Osteoblast (primary cell): ENCODE results near the gene RPLP2. TPM values are rescaled to one million over a fixed set of nuclear protein-coding genes. Genes with fewer than 3 reads are reported as not detected.
A peak's percentile ranks its signal among the peaks of the same experiment; 100 is the strongest.

Experiments
- DNase-seq: peaks from one replicate; pipeline ENCODE4 v3.0.0; 2011; ENCODE audit warnings: low spot score, mixed read lengths; ENCODE audit not compliant: insufficient read length; ENCODE audit errors: missing footprints
- H2AFZ ChIP-seq: 2 replicates; pipeline ENCODE4 v1.6.0; 2011; ENCODE audit warnings: mild to moderate bottlenecking, low read length
- H3K27ac ChIP-seq: 2 replicates; pipeline ENCODE4 v1.5.1; 2011; ENCODE audit warnings: mild to moderate bottlenecking, low read depth, low read length, moderate library complexity
- H3K27me3 ChIP-seq: 2 replicates; pipeline ENCODE4 v1.6.0; 2012; ENCODE audit warnings: mild to moderate bottlenecking, control low read depth, inconsistent platforms, low read length, moderate library complexity; ENCODE audit not compliant: insufficient read depth
- H3K36me3 ChIP-seq: 2 replicates; pipeline ENCODE4 v1.5.1; 2011; ENCODE audit warnings: mild to moderate bottlenecking, low read length, control low read depth, moderate library complexity; ENCODE audit not compliant: insufficient read depth
- H3K4me1 ChIP-seq: 2 replicates; pipeline ENCODE4 v1.5.1; 2011; ENCODE audit warnings: mild to moderate bottlenecking, low read length, control low read depth, moderate library complexity; ENCODE audit not compliant: insufficient read depth
- H3K4me2 ChIP-seq: 2 replicates; pipeline ENCODE4 v1.6.0; 2011; ENCODE audit warnings: mild to moderate bottlenecking, low read length; ENCODE audit not compliant: insufficient read depth
- H3K4me3 ChIP-seq: fragments of 200-600 bp; sonication (generic); 3 replicates; pipeline ENCODE4 v1.5.1; 2012; ENCODE audit warnings: mild to moderate bottlenecking, low read length, inconsistent platforms; ENCODE audit not compliant: insufficient read depth
- H3K79me2 ChIP-seq: 2 replicates; pipeline ENCODE4 v1.6.0; 2012; ENCODE audit warnings: mild to moderate bottlenecking, low read length, control low read depth, inconsistent platforms; ENCODE audit not compliant: insufficient read depth
- H3K9me3 ChIP-seq: 2 replicates; pipeline ENCODE4 v1.5.1; 2011; ENCODE audit warnings: low read depth, low read length, control low read depth
- H4K20me1 ChIP-seq: 2 replicates; pipeline ENCODE4 v1.6.0; 2012; ENCODE audit warnings: mild to moderate bottlenecking, low read length, control low read depth; ENCODE audit not compliant: insufficient read depth
- CTCF ChIP-seq: IDR thresholded peaks from 2 replicates; pipeline ENCODE4 v1.5.1; 2011; ENCODE audit warnings: mild to moderate bottlenecking, low read depth, low read length, moderate library complexity; ENCODE audit errors: extremely low read depth
- total RNA-seq: library from RNA; depleted of rRNA; stranded (reverse); fragments of >200 nt; gene quantifications from 2 replicates; pipeline ENCODE4 v1.2.3, GENCODE V29; 2012

The RPLP2 gene
- total RNA-seq, 1 donor, result 386 TPM

DNA sequence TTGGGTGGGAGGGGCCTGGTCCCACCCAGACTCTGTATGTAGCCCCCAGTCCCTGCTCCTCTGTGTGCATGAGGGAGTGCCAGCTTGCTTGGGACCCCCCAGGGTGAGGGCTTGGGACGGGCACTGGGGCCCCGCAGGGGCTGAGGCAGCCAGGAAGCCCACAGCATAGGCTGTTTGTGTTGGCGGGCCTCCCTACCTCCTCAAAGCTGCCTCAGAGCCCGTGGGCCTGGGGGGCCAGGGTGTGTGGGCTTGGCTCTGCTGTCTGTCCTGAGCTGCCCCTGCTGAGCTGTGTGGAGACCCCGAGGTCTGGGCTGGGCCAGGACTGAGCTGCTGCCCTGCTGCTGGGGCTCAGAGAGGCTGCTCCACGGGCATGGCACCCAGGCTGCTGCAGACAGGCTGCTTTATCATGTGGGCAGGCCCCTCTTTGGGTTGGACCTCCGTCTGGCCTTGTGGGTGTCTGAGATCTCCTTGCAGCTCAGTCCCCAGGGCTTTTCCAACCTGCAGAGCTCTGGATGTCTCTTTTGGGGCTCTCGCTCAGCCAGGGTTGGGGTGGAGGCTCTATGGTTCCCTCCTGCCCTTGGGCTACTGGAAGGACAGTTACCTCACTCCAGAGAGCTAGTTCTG, 36.2 kb downstream of the RPLP2 start:
- H3K4me1 ChIP-seq, result peaks cover 29% of the 10 kb centered on the region
- peak; percentile 97 for DNase-seq
- no peak for TF ChIP-seq CTCF
- H3K27ac ChIP-seq, result peak overlapping the region; percentile 88
- no peaks in the 10 kb centered on the region for H3K27me3 ChIP-seq
- peaks cover 82% of the 10 kb centered on the region for H3K79me2 ChIP-seq
- H3K4me3 ChIP-seq, result peak overlapping the region; percentile 97
- peaks cover 41% of the 10 kb centered on the region for H4K20me1 ChIP-seq
- peak overlapping the region; percentile 96 for H3K4me2 ChIP-seq
- H2AFZ ChIP-seq, result no peak overlapping the region
- H3K9me3 ChIP-seq, result no peaks in the 10 kb centered on the region
- H3K36me3 ChIP-seq, result peaks cover 9% of the 10 kb centered on the region

- peaks cover 82% of the 10 kb centered on the region for H3K79me2 ChIP-seq
- peak overlapping the region; percentile 97 for H3K4me3 ChIP-seq
- H3K27me3 ChIP-seq, result no peaks in the 10 kb centered on the region
- TF ChIP-seq CTCF, result no peak
- peak overlapping the region; percentile 88 for H3K27ac ChIP-seq
- H3K9me3 ChIP-seq, result no peaks in the 10 kb centered on the region
- H4K20me1 ChIP-seq, result peaks cover 42% of the 10 kb centered on the region
- peak; percentile 97 for DNase-seq
- peaks cover 27% of the 10 kb centered on the region for H3K4me1 ChIP-seq
- H3K36me3 ChIP-seq, result peaks cover 6% of the 10 kb centered on the region
- H2AFZ ChIP-seq, result no peak overlapping the region
- peak overlapping the region; percentile 96 for H3K4me2 ChIP-seq
These were observed 36.8 kb downstream of the RPLP2 start for GRCh38 chr11:846496-847098.

GRCh38 chr11:847876-848275, 38.1 kb downstream of the RPLP2 start:
- DNase-seq, result no peak
- Histone ChIP-seq H3K36me3 (peaks cover 6% of the 10 kb centered on the region), H3K4me3 (no peak overlapping the region), H3K9me3 (no peaks in the 10 kb centered on the region), H2AFZ (no peak overlapping the region), H4K20me1 (peaks cover 37% of the 10 kb centered on the region), H3K4me2 (no peak overlapping the region), H3K79me2 (peaks cover 82% of the 10 kb centered on the region), H3K4me1 (peaks cover 27% of the 10 kb centered on the region), H3K27ac (no peak overlapping the region), H3K27me3 (no peaks in the 10 kb centered on the region)
- no peak for TF ChIP-seq CTCF

DNA sequence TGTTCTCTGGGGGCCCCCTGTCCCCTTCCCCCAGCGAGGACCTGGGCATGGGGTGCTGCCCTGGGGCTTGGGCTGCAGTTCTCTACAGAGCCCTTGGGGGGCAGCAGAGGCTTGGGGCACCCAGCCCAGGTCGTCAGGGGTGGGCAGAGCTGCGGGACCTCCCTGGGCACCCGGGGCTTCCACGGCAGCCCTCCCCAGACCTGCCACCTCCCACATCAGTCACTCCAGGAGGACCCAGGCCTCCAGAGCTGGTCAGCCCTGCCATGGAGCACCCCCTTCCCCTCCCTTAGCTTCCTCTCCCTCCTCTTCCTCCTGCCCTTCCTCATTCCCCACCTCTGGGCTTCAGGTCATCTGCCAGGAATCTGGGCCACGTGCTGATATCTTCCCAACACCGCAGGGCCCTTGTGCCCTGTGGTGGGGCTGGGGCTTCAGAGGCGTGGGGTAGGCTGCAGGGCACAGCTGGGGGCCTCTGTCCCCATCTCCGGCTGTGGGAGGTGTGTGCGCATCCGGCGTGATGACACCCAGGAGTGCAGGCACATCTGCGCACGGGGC, 38.7 kb downstream of the RPLP2 start:
- Histone ChIP-seq H3K27ac (no peak overlapping the region), H3K27me3 (no peaks in the 10 kb centered on the region), H2AFZ (no peak overlapping the region), H3K4me3 (no peak overlapping the region), H3K4me1 (peaks cover 27% of the 10 kb centered on the region), H3K9me3 (no peaks in the 10 kb centered on the region), H4K20me1 (peaks cover 37% of the 10 kb centered on the region), H3K79me2 (peaks cover 83% of the 10 kb centered on the region), H3K4me2 (no peak overlapping the region), H3K36me3 (peaks cover 6% of the 10 kb centered on the region)
- peak; percentile 99 for DNase-seq
- TF ChIP-seq CTCF, result peak; percentile 73
